HG03135 (cell line): Measurements from ENCODE around the gene FUS.
A peak's percentile ranks its signal among the peaks of the same experiment; 100 is the strongest.

Experiments
- ATAC-seq: cut with Tn5 transposase; IDR thresholded peaks from one replicate; pipeline ENCODE4 v1.9.1; 2021; ENCODE audit warnings: mild to moderate bottlenecking, moderate library complexity; ENCODE audit not compliant: unreplicated experiment

FUS gene

GRCh38 chr16:31200821-31201568, 21.1 kb downstream of the FUS start:
- no peak for ATAC-seq

- ATAC-seq: peak; percentile 59
Observed at GRCh38 chr16:31201582-31202413, 21.9 kb downstream of the FUS start.

DNA sequence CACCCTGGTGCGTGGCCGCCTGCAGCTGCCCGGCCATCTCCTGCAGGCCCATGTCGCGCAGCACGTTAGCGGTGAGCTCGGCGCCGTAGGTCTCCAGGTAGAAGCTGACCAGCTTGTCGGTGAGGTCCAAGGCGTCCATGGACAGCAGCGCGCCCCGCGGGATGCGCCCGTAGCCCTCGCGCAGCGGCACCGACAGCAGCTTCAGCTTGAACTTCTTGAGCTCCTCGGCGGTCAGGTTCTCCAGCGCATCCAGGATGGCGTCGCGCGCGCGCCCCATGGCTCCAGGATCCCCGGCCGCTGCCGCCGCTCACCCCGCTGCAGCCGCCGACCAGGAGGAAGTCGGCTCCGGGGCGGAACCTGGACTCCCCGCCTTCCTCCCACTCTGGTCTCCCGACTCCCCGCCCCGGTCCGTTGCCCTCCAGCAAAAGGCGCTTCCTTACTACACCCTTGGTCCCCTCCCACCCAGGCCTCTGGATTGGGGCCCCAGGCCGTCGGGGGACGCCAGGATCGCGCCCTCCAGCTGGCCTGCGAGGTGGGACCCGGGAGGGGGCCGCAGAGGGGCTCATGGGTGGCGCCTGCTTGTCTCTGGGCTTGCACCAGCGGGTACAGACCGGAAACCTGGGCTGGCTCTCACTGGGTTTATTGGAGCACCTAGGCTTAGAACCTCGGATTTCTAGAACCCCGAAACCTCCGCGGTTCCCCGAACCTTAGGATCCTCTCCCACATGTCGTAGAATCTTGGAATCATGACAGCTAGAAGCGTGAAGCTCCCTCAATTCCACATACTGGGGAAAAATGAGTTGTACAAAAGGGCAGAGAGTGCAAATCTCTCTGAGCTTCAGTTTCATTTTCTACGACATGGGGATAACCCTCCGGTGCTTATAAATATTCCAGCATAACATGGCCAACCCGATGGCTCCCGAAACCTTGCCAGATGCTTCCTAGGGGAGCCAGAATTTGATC, 22.8 kb downstream of the FUS start, which contains the start of gene PYCARD:
TSS of gene PYCARD (minus strand) at position 347 of the 962 bp plus-strand sequence. CDS start at position 277, 70 bp downstream.
- ATAC-seq: peak; percentile 29

GRCh38 chr16:31204871-31205666, 25.1 kb downstream of the FUS start:
- ATAC-seq: no peak

- ATAC-seq: no peak
Observed at GRCh38 chr16:31206776-31207175, 26.8 kb downstream of the FUS start.

DNA sequence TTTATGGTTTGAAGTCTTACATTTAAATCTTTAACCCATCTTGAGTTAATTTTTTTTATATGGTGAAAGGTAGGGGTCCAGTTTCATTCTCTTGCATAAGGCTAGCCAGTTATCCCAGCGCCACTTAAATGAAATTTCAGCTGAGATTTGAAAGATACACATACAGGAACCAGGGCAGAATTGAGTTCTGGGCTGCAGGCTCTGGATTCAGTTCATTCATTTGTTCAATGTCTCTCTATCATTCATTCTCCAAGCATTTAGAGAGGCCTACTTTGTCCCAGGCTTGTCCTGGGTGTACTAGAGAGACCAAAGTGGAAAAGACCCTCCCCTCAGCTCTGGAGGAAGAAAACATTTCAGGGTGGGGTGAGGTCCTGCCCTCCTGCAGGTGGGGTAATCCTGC, 33.4 kb downstream of the FUS start:
- ATAC-seq: no peak

DNA sequence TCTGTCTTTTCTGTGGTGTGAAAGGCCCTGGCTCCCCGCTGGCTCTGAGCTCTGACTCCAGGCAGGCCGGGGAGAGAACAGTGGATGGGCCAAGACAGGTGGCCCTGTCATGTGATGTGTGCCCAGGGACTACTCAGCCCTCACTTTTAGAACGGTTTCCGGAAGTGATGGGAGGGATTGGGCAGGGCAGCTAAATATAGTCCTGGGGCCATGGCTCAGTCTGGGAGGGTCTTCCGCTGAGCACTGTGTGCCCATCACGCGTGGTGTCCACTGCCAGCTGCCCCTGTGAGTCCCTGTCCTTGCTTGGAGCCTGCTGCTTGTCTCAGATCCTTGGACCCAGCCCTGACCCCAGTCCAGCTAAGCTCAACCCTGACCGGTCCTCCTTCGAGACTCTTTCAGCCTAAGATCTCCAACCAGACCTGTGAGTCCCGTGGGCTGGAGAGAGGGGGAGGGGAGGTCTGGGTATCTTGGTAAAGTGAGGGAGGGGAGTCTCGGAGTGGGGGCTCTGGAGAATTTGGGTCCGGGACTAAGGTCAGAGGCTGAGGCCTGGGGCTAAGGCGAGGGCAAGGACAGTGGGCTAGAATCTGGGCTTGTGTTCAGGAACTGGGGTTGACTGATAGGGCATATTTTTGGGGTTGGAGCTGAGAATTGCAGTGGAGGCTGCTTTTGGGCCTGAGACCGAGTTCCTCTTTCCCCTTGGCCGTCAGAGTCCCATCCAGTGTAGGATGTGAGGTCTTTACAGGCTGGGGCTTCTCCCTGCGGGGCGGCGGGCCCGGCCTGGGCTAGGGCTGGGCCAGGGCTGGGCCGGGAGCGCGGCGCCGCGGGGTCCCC, 34.2 kb downstream of the FUS start, which contains the start of gene TRIM72:
TSS of gene TRIM72 (plus strand) at position 243 of the 831 bp plus-strand sequence. CDS start 620 bp downstream, outside the sequence.
- ATAC-seq: no peak

- ATAC-seq: no peak
Observed at GRCh38 chr16:31214708-31215286, 34.9 kb downstream of the FUS start.

DNA sequence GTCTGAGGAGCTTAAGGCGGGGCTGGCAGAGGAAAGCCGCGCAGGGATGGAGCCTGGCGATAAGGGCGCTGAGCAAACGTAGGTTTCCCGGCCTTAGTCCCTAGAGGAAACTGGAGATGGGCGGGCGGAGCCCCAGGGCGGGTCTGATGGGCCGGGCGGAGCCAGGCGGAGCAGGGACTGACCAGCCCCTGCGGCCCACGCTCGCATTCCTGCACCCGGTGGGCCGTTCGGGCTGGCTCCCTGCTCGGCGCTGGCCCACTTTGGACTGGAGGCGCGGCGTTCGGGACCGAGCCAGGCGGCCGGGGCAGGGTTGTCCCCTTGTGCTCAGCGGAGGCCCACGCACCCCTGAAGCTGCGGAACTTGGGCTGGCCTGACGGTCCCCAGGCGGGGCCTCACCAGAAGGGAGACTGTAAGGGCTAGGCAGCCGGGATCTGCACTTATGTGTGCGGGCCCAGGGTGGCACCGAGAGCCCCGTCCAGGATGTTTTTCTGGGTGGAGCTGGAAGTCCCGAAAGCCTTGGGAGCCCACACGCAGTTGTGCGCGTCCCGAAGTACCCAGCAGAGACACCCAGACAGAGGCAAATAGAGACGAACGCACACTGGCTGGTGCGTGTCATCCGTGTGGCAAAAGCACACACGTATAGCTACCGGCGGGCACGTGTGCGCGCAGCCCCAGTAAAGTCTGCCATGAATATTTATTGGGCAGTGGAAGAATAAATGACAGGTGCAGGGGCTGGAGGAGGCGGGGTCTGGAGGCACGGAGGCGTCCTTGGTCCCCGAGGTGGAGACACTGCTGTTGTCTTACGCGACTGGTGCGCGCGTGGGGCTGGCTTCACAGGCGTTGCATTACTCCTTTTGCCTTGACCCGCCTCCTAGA, 35.6 kb downstream of the FUS start:
- no peak for ATAC-seq

GRCh38 chr16:31216422-31217135, 36.6 kb downstream of the FUS start, which contains the start of gene PYDC1:
Gene PYDC1, minus strand, starts transcription at chr16:31217135. Its CDS starts 107 bp downstream, at chr16:31217028.
- ATAC-seq: no peak

DNA sequence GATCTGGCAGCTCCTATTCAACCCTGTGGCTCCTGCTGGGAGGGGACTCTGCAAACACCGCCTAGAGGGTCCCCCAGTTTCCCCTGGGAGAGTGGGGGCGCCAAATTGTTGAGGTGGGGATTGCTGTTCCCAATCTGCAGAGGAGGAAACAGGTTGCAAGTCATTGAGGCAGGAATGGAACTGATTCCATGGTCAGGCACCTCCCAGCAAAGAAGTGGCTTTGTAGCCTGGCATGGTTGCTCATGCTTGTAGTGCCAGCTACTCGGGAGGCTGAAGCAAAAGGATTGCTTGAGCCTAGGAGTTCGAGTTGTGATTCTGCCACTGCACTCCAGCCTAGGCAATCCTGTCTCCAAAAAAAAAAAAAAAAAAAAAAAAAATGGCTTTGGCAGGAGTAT, 37.2 kb downstream of the FUS start:
- ATAC-seq: no peak

- ATAC-seq: no peak
Observed at GRCh38 chr16:31219154-31219741, 39.3 kb downstream of the FUS start.

DNA sequence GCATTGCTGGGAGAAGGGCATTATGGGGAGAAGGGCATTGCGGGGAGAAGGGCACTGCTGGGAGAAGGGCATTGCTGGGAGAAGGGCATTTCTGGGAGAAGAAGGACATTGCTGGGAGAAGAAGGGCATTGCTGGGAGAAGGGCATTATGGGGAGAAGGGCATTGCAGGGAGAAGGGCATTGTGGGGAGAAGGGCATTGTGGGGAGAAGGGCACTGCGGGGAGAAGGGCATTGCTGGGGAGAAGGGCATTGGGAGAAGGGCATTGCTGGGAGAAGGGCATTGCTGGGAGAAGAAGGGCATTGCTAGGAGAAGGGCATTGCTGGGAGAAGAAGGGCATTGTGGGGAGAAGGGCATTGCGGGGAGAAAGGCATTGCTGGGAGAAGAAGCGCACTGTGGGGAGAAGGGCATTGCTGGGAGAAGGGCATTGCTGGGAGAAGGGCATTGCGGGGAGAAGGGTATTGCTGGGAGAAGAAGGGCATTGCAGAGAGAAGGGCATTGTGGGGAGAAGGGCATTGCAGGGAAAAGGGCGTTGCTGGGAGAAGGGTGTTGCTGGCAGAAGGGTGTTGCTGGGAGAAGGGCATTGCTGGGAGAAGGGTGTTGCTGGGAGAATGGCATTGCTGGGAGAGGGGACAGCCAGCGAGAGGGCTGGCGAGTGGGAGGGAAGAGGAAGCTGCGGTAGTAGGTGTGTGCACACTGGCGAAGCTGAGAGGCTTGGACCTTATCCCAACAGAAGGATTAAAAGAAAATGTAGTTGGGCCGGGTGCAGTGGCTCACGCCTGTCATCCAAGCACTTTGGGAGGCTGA, 41.6 kb downstream of the FUS start:
- ATAC-seq: no peak

DNA sequence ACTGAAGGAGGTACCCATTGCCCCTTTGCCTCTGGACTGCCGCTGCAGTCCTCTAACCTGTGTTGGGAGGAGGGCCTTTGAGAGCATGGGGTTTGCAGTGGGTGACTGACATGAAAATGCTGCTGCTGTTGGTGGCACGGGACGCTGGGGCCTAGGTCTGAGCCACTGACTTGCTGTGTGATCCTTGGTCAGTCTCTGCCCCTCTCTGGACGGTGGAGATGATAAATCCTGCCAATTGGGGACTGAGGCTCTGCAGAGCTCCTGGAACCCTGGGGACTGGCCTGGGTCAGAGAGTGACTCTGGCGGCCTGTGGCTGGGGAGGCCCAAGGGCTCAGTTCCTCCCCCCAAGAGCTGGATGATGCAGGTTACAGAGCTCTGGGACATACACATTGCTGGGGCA, 43.1 kb downstream of the FUS start:
- ATAC-seq: no peak

DNA sequence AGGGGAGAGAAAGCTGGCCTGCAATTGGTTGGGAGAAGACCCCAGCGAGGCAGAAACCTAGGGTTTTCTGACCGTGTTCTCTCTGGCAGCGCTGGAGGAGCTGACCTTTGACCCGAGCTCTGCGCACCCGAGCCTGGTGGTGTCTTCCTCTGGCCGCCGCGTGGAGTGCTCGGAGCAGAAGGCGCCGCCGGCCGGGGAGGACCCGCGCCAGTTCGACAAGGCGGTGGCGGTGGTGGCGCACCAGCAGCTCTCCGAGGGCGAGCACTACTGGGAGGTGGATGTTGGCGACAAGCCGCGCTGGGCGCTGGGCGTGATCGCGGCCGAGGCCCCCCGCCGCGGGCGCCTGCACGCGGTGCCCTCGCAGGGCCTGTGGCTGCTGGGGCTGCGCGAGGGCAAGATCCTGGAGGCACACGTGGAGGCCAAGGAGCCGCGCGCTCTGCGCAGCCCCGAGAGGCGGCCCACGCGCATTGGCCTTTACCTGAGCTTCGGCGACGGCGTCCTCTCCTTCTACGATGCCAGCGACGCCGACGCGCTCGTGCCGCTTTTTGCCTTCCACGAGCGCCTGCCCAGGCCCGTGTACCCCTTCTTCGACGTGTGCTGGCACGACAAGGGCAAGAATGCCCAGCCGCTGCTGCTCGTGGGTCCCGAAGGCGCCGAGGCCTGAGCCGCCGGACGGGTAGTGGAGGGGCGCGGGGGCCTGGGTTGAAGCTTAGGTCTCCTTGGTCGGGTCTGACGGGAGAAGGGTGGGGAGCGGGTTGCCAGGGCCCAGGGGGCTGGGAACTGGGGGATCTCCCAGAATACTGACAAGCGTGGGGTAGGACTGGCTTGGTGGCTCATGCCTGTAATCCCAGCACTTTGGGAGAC, 44.4 kb downstream of the FUS start:
- no peak for ATAC-seq
